Activated CD4-positive, alpha-beta T cell treated with anti-CD3 and anti-CD28 coated beads for 36 hours (primary cell): ENCODE data around the gene TYMP. TPM values are rescaled to one million over a fixed set of nuclear protein-coding genes. Genes with fewer than 3 reads are reported as not detected.
"Not testable (repeated sequence)": the region's sequence is repeated elsewhere in the genome, so short reads cannot be mapped to it uniquely, and the experiment has no call there.

Source experiments
- ATAC-seq: fragments of 200-7000 bp; cut with Tn5 transposase; one replicate; pipeline ENCODE4 v1.10.0; 2021; ENCODE audit warnings: mild to moderate bottlenecking, moderate library complexity
- CTCF ChIA-PET: fragments of 350-600 bp; sonication (Branson Sonifier 250); formaldehyde crosslinking; loops from one replicate; lab custom pipeline; 2021; ENCODE audit warnings: antibody characterized with exemption; lab: Charles Lee
- POLR2A ChIA-PET: fragments of 350-600 bp; sonication (Branson Sonifier 250); formaldehyde crosslinking; loops from one replicate; lab custom pipeline; 2021; ENCODE audit warnings: antibody characterized with exemption, inconsistent platforms; lab: Charles Lee
- DNase-seq: peaks from one replicate; pipeline ENCODE4 v3.0.0-alpha.2; 2020
- H3K27ac Mint-ChIP-seq: one replicate; pipeline ENCODE4 v1.8.0; 2021; ENCODE audit warnings: mixed read lengths
- H3K27me3 Mint-ChIP-seq: one replicate; pipeline ENCODE4 v1.8.0; 2021; ENCODE audit warnings: mixed read lengths
- H3K36me3 Mint-ChIP-seq: one replicate; pipeline ENCODE4 v1.8.0; 2021; ENCODE audit warnings: low read depth, mixed read lengths
- H3K4me1 Mint-ChIP-seq: one replicate; pipeline ENCODE4 v1.8.0; 2021; ENCODE audit warnings: mixed read lengths
- H3K4me3 Mint-ChIP-seq: one replicate; pipeline ENCODE4 v1.8.0; 2021; ENCODE audit warnings: mild to moderate bottlenecking, moderate library complexity, mixed read lengths
- H3K9me3 Mint-ChIP-seq: one replicate; pipeline ENCODE4 v1.8.0; 2021; ENCODE audit warnings: low read depth, mixed read lengths
- intact Hi-C, 2 experiments: fragments of 100-400 bp; cut with DNase I in 1 of 2; cut with micrococcal nuclease in 1 of 2; formaldehyde crosslinking; loops; one replicate each; pipeline versions ENCODE4 v1.14.2 to v1.15.1; 2022 to 2024; cut with DNase I, micrococcal nuclease
- total RNA-seq, 2 experiments: library from RNA; stranded (reverse); gene quantifications; one replicate each; pipeline ENCODE4 v1.2.3, GENCODE V29; 2021

TYMP gene
- total RNA-seq, 2 experiments from 2014 or later: 26.9 to 44.3 TPM

DNA sequence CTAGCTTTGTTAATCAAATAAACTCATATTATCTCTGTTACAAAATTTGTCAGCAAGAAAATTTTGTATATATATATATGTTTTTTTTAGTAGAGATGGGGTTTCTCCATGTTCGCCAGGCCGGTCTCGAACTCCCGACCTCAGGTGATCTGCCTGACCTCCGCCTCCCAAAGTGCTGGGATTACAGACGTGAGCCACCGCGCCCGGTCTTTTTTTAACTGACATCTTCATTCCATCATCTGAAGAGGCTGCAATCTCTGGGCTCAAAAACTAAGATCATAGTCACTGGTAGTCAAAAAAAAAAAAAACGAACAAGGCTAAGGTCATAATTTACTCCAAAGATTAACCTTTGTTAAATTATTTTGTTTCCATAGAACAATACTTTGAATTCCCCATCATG is 10.6 kb upstream of the TYMP start:
- no peak for DNase-seq
- H3K27ac Mint-ChIP-seq: peak overlapping the region; percentile 95
- ChIA-PET CTCF (interaction anchor here (1.0 to 6.4 kb wide), 8 partner anchors 8 to 32 kb away, joined by 3 to 72 read pairs (median 5); partner anchors contain the start of gene SCO2), POLR2A (interaction anchor here (0.7 to 2.6 kb wide), 4 partner anchors 12 to 81 kb away, joined by 3 to 25 read pairs (median 8); partner anchors contain the start of genes CHKB and SCO2)
- H3K36me3 Mint-ChIP-seq: peaks cover 9% of the 10 kb centered on the region
- intact Hi-C loops: loop anchor here in 1 of 2 experiments (5.0 kb wide), 1 partner anchor 578 kb away; the partner anchor contains the start of gene PIM3
- no peak for ATAC-seq
- peaks cover 68% of the 10 kb centered on the region for H3K4me1 Mint-ChIP-seq
- no peaks in the 10 kb centered on the region for H3K27me3 Mint-ChIP-seq
- H3K9me3 Mint-ChIP-seq: no peaks in the 10 kb centered on the region
- peak overlapping the region; percentile 29 for H3K4me3 Mint-ChIP-seq

DNA sequence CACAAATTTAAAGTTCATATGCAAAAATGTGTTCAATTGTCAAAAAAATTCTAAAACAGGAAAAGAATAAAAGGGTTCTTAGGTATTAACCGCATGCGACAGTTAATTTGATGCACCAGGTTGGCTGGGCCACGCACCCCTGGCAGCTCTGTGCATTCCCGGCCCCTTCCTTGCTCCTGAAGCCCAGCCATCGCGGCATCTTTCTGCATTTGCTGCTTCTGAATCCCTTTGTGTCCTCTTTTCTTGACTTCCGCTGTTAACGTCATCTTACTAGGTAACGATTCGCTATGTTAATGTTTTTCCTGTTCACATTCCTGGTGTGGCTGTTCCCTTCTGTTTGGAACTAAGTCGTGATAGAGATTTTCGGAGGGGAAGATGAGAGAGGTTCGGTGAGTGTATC is 8.0 kb upstream of the TYMP start:
- H3K4me3 Mint-ChIP-seq: no peak overlapping the region
- no peaks in the 10 kb centered on the region for H3K9me3 Mint-ChIP-seq
- H3K4me1 Mint-ChIP-seq: peaks cover 72% of the 10 kb centered on the region
- H3K27ac Mint-ChIP-seq: no peak overlapping the region
- no peak for ATAC-seq
- peaks cover 9% of the 10 kb centered on the region for H3K36me3 Mint-ChIP-seq
- H3K27me3 Mint-ChIP-seq: no peaks in the 10 kb centered on the region
- no peak for DNase-seq
- CTCF ChIA-PET: interaction anchor here (6.4 kb wide), 1 partner anchor 12 kb away, joined by 72 read pairs; the partner anchor contains the start of gene SCO2
- POLR2A ChIA-PET: no interaction called here
- intact Hi-C loops: no loop called here

DNA sequence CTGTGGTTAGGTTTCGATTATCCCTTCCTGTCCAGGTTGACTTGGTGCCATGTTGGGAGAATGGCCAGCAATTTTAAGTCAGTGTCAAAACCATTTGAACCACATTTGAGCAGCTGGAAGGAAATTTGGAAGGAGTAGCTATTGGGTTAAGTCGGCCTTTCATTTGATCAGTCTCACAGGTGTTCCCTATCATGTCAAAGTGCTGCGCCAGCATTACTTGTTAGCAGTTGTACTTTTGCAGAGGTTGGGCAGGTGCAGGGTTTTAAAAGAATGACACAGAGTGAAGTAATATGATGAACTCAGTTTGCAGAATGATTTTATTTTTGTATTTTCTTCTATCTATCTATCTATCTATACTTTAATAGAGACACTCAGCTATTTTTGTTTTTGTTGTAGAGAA is 6.4 kb upstream of the TYMP start:
- intact Hi-C loops: no loop called here
- ChIA-PET POLR2A (no interaction called here), CTCF (interaction anchor here (0.9 to 2.9 kb wide), 4 partner anchors 8 to 83 kb away, joined by 3 to 16 read pairs (median 3); partner anchors contain the start of gene SCO2)
- Mint-ChIP-seq H3K9me3 (no peaks in the 10 kb centered on the region), H3K4me3 (no peak overlapping the region), H3K4me1 (peaks cover 60% of the 10 kb centered on the region), H3K27me3 (no peaks in the 10 kb centered on the region), H3K27ac (peak overlapping the region; percentile 65), H3K36me3 (peaks cover 6% of the 10 kb centered on the region)
- no peak for DNase-seq
- ATAC-seq: no peak

DNA sequence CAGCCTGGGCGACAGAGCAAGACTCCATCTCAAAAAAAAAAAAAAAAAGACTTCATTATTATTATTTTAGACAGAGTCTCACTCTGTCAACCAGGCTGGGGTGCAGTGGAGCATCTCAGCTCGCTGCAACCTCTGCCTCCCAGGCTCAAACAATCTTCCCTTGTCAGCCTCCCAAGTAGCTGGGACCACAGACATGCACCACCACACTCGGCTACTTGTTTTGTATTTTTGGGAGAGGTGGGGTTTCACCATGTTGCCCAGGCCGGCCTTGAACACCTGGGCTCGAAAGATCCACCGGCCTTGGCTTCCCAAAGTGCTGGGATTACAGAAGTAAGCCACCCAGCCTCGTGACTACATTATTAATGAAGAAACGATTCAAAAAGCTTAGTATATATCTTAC is 5.3 kb upstream of the TYMP start:
- H3K4me3 Mint-ChIP-seq: no peak overlapping the region
- DNase-seq (no peak), ATAC-seq (no peak)
- ChIA-PET POLR2A (interaction anchor here (0.6 kb wide), 1 partner anchor 86 kb away, joined by 7 read pairs; no protein-coding TSS in a partner anchor), CTCF (interaction anchor here (0.9 to 2.9 kb wide), 4 partner anchors 9 to 84 kb away, joined by 3 to 16 read pairs (median 3); partner anchors contain the start of gene SCO2)
- peaks cover 4% of the 10 kb centered on the region for H3K36me3 Mint-ChIP-seq
- peaks cover 50% of the 10 kb centered on the region for H3K4me1 Mint-ChIP-seq
- H3K9me3 Mint-ChIP-seq: no peaks in the 10 kb centered on the region
- H3K27ac Mint-ChIP-seq: no peak overlapping the region
- intact Hi-C loops: no loop called here
- H3K27me3 Mint-ChIP-seq: no peaks in the 10 kb centered on the region

DNA sequence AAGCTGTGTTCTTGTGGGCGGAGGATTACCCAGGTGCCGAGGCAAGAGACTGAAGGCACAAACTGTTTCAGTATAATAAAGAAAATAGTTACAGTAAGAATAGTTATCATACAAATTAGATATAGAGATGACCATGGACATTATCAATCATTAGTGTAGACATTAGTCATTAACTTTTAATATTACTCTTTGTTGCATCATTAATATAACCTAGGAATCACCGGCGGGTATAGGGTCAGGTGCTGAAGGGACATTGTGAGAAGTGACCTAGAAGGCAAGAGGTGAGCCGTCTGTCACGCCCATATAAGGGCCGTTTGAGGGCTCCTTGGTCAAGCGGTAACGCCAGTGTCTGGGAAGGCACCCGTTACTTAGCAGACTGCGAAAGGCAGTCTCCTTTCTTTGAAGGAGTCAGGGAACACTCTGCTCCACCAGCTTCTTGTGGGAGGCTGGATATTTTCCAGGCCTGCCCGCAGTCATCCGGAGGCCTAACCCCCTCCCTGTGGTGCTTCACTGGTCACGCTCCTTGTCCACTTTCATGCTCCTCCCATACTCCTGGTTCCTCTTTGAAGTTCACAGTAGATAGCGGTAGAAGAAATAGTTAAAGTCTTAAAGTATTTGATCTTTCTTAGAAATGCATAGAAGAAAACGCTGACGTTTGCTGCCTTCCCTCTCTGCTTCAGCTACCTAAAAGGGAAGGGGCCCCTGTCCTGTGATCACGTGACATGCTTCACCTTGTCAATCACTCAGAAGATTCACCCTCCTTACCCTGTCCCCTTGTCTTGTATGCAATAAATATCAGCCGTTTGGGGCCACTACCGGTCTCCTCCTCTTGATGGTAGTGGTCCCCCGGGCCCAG is 4.3 kb upstream of the TYMP start:
- H3K27ac Mint-ChIP-seq: peak overlapping the region; percentile 79
- ATAC-seq, H3K9me3 Mint-ChIP-seq, H3K36me3 Mint-ChIP-seq, H3K27me3 Mint-ChIP-seq, DNase-seq, POLR2A ChIA-PET: not testable (repeated sequence)
- intact Hi-C loops: loop anchor here in 1 of 2 experiments (5.0 kb wide), 1 partner anchor 557 kb away; no protein-coding TSS in a partner anchor
- peak overlapping the region; percentile 87 for H3K4me3 Mint-ChIP-seq
- peaks cover 41% of the 10 kb centered on the region for H3K4me1 Mint-ChIP-seq
- CTCF ChIA-PET: interaction anchor here (0.8 to 2.9 kb wide), 3 partner anchors 8 to 87 kb away, joined by 3 to 16 read pairs (median 3); partner anchors contain the start of gene SCO2

DNA sequence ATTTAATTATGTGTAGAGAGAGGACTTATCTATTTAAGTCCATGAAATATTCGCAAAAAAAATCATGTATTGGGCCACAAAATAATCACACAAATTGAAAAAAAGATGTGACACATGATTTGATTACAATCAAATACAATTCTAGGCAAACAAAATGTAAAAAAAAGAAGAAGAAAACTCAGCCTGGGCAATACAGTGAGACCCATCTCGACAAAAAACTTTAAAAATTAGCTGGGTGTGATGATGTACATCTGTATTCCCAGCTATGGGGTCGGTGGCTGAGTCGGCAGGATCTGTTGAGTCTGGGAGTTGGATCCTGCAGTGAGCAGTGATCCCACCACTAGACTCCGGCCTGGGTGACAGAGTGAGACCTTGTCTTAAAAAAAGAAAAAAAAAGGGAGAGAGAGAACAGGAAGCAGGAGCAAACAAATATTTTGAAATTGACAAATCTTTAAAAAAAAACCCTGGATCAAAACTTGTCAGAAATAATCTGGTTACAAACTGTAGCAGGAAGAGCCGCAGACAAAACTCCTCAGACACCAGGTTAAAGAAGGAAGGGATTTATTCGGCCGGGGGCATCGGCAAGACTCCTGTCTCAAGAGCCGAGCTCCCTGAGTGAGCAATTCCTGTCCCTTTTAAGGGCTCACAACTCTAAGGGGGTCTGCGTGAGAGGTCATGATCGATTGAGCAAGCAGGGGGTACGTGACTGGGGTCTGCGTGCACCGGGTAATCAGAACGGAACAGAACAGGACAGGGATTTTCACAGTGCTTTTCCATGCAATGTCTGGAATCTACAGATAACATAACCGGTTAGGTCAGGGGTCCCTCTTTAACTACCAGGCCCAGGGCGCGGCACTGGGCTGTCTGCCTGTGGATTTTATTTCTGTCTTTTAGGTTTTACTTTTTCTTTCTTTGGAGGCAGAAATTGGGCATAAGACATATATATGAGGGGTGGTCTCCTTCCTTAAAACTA is 3.3 kb upstream of the TYMP start:
- H3K27ac Mint-ChIP-seq: peak overlapping the region; percentile 79
- POLR2A ChIA-PET: no interaction called here
- ATAC-seq: no peak
- peaks cover 41% of the 10 kb centered on the region for H3K4me1 Mint-ChIP-seq
- no peaks in the 10 kb centered on the region for H3K27me3 Mint-ChIP-seq
- no peaks in the 10 kb centered on the region for H3K9me3 Mint-ChIP-seq
- peak overlapping the region; percentile 87 for H3K4me3 Mint-ChIP-seq
- no peak for DNase-seq
- intact Hi-C loops: loop anchor here in 1 of 2 experiments (5.0 kb wide), 1 partner anchor 556 kb away; no protein-coding TSS in a partner anchor
- H3K36me3 Mint-ChIP-seq: peaks cover 8% of the 10 kb centered on the region
- CTCF ChIA-PET: no interaction called here

DNA sequence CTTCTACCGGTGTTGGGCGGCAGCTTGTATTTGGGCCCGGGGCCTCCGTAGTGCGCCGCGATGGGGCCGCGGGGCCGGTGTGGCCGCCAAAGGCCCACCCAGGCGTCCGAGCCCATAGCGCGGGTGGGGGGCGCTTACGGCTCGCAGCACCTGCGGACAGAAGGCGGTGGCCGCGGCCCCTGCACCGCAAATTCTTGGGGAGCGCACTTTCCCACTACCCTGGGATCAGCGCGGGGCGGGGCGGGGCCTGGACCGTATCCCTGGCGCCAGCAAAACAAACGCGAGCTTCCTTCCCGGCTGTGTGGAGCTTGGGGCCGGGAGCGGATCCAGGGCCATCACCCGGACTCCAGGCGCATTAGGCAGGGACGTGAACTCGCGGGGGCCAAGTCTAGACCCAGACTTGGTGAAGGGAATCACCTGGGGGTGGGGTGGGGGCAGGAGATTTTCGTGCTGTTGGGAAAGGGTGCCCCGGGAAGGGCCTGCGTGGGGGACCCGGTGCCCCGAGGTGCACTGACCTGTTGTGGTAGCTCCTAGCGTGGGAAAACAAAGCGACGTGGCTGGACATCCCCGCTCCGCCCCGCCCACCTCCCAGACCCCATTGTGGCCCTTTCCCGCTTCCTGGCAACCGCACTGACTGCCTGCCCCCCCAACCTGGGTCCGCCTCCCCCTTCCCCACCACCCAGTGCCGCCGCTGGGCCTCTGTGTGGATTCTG is 2.3 kb upstream of the TYMP start:
- H3K27me3 Mint-ChIP-seq: no peaks in the 10 kb centered on the region
- H3K36me3 Mint-ChIP-seq: peaks cover 8% of the 10 kb centered on the region
- ChIA-PET POLR2A (no interaction called here), CTCF (no interaction called here)
- no peaks in the 10 kb centered on the region for H3K9me3 Mint-ChIP-seq
- peak overlapping the region; percentile 97 for H3K27ac Mint-ChIP-seq
- no peak for ATAC-seq
- intact Hi-C loops: loop anchor here (1.0 to 5.0 kb wide), 9 partner anchors 7 to 555 kb away; partner anchors contain the start of genes SYCE3 (in 2 of the 2), CHKB (in 1 of the 2) and NCAPH2 (in 1 of the 2)
- peaks cover 48% of the 10 kb centered on the region for H3K4me1 Mint-ChIP-seq
- DNase-seq: peak; percentile 51
- H3K4me3 Mint-ChIP-seq: peak overlapping the region; percentile 87

DNA sequence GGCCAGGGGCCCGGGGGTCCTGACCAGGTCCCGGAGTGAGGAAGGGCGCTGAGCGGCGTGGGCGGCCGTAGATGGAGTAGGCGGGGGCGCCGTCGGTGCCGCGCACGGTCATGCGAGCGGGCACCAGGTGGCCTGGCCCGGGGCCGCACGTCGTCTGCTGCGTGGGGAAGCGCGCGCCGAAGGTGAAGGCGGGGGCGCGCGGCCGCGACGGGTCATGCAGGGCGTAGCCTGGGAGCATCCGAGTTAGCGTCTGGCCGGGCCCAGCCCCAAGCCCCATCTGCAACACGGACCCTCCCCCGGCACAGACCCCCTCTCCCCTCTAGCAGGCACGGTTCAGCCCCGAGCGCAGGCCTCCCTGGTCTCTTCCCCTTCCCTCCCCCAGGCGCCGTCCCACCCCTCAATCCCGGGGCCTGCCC is 1.7 kb upstream of the TYMP start:
- intact Hi-C loops: loop anchor here (1.0 to 5.0 kb wide), 9 partner anchors 8 to 554 kb away; partner anchors contain the start of genes SYCE3 (in 2 of the 2), CHKB (in 1 of the 2) and NCAPH2 (in 1 of the 2)
- ATAC-seq (peak; percentile 52), DNase-seq (peak; percentile 88)
- Mint-ChIP-seq H3K9me3 (no peaks in the 10 kb centered on the region), H3K27me3 (no peaks in the 10 kb centered on the region), H3K36me3 (peaks cover 8% of the 10 kb centered on the region), H3K4me1 (peaks cover 49% of the 10 kb centered on the region), H3K4me3 (peak overlapping the region; percentile 87), H3K27ac (peak overlapping the region; percentile 97)
- ChIA-PET CTCF (no interaction called here), POLR2A (no interaction called here)

DNA sequence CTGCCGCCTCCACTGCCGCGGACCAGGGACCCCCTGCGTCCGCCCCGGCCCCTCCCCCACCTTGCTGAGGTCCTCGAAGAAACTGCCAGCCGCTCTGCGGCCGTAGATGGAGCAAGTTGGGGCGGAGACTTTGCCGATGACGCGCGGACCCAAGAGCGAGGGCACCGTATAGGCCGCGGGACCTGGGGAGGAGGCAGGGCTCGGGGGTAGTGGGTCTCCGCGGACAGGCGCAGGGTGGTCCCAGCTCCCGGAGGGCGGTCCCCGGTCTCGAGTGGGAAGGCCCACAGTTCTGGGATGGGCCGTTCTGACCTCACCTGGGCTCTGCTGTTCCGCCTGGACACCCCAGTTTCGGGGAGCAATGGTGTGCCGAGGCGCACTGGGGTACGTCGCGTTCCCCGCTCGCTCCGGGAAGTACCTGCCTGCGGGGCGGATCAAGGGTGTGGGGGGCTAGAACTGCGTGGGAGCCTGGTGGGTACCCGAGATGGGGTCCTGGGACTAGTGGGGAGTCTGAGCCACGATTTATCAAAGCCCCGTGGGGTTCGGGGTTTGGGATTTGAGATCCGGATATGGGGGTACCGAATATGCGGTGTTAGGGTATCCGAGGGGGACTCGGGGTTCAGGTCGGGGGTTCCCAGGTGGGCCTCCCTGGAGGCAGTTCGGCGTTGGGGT is 1.2 kb upstream of the TYMP start:
- intact Hi-C loops: loop anchor here (1.0 to 5.0 kb wide), 9 partner anchors 8 to 554 kb away; partner anchors contain the start of genes SYCE3 (in 2 of the 2), CHKB (in 1 of the 2) and NCAPH2 (in 1 of the 2)
- Mint-ChIP-seq H3K36me3 (peaks cover 8% of the 10 kb centered on the region), H3K27ac (peak overlapping the region; percentile 97), H3K9me3 (no peaks in the 10 kb centered on the region), H3K27me3 (no peaks in the 10 kb centered on the region), H3K4me3 (peak overlapping the region; percentile 87), H3K4me1 (peaks cover 45% of the 10 kb centered on the region)
- ATAC-seq: peak; percentile 45
- CTCF ChIA-PET: no interaction called here
- POLR2A ChIA-PET: interaction anchor here (0.7 kb wide), 1 partner anchor 8 kb away, joined by 5 read pairs; no protein-coding TSS in a partner anchor
- DNase-seq: peak; percentile 92

DNA sequence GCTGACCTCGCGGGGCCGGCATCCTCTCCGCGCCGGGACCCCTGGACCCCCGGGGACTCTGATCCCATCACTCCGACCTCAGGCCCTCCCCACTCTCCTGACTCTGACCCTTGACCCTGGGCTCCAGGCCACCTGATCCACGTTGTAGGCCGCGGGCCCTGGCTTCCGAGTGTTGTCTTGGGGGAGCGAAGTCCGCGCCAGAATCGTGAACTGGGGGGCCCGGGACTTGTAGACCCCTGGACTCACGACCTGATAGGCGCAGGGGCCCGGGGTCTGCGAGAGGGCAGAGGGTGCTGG is 716 bp upstream of the TYMP start:
- intact Hi-C loops: loop anchor here (2.0 to 5.0 kb wide), 3 partner anchors 32 to 553 kb away; partner anchors contain the start of genes CHKB (in 1 of the 2) and SYCE3 (in 1 of the 2)
- peak overlapping the region; percentile 86 for H3K27ac Mint-ChIP-seq
- CTCF ChIA-PET: no interaction called here
- no peaks in the 10 kb centered on the region for H3K27me3 Mint-ChIP-seq
- H3K36me3 Mint-ChIP-seq: peaks cover 8% of the 10 kb centered on the region
- ATAC-seq: no peak
- DNase-seq: no peak
- POLR2A ChIA-PET: interaction anchor here (0.7 kb wide), 1 partner anchor 9 kb away, joined by 5 read pairs; no protein-coding TSS in a partner anchor
- peak overlapping the region; percentile 87 for H3K4me3 Mint-ChIP-seq
- H3K9me3 Mint-ChIP-seq: no peaks in the 10 kb centered on the region
- peaks cover 45% of the 10 kb centered on the region for H3K4me1 Mint-ChIP-seq
